GM21528 (cell line): ENCODE measurements around the gene CXCR6.
"Not testable (repeated sequence)": the region's sequence is repeated elsewhere in the genome, so short reads cannot be mapped to it uniquely, and the experiment has no call there.

Experiments used
- ATAC-seq: cut with Tn5 transposase; IDR thresholded peaks from one replicate; pipeline ENCODE4 v1.9.1; 2021; ENCODE audit warnings: mild to moderate bottlenecking, moderate library complexity; ENCODE audit not compliant: unreplicated experiment, low FRiP score

CXCR6 gene

GRCh38 chr3:45985532-45986302 is 42.5 kb downstream of the CXCR6 start:
- ATAC-seq = no peak

- ATAC-seq = no peak
These were observed 43.2 kb downstream of the CXCR6 start for GRCh38 chr3:45986303-45986982.

DNA sequence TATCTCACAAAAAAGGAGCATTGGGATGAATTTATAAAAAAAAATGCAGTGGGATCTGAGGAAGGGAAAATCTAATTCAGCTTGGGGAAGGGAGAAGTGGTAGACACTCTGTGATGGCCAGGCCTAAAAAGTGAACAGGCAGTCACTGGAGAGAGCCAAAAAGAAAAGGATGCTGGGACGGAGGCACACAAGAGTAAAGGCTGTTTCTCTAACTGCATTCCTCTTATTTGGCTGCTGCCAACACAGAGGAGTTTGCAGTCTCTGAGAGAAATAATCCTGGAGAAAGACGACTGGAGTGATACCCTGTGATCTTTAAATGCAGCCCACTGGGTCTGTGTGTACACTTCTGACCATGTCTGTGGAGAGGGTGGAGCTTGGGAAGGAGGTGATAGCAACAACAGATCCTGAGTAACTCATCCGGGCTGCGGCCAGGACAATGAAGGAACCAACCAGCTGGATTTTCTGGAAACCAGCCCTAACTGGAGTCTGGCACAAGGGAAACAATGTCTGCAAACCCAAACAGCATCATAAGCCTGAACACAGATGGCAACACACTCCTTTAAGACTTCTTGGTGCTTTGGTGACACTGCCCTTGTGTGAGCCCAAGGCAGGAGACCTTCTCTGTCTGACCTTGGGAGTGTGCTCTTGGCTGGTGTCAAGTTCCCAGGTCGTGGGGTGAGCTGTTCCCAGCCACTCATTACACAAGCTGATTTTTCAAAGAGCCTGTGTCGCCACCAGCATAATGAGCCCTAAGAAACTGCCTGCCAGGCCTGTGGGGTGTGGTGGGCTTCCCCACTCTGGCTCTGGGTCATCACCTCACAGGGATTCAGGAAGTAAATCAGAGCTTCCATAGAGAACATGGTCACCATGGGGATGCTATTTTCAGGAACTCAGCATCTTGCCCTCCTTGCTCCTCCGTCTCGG is 44.4 kb downstream of the CXCR6 start:
- no peak for ATAC-seq

GRCh38 chr3:45988362-45988761 is 45.1 kb downstream of the CXCR6 start:
- no peak for ATAC-seq

- ATAC-seq = no peak
These were observed 45.5 kb downstream of the CXCR6 start for GRCh38 chr3:45988804-45989203.

- no peak for ATAC-seq
These were observed 46.9 kb downstream of the CXCR6 start for GRCh38 chr3:45990181-45990580.

DNA sequence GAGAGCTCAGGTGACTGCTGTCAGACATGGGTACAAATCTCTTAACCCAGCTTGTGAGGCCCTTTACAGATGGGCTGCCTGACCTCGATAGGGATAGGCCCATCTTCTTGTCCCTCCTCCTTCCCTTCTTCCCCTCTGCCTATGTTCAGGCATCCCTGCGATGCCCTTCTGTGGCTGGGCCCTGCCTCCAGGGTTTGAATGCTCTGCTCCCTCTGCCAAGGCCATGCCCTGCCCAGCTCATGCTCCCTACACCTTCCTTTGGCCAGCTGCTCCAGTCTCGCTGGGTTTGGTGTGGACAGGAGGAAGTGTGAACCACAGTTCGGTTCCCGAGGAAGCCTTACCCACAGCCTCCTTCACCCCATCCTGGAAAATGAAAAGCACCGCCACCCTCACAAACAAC is 48.1 kb downstream of the CXCR6 start:
- no peak for ATAC-seq

- no peak for ATAC-seq
These were observed 49.0 kb downstream of the CXCR6 start for GRCh38 chr3:45992133-45992729.

DNA sequence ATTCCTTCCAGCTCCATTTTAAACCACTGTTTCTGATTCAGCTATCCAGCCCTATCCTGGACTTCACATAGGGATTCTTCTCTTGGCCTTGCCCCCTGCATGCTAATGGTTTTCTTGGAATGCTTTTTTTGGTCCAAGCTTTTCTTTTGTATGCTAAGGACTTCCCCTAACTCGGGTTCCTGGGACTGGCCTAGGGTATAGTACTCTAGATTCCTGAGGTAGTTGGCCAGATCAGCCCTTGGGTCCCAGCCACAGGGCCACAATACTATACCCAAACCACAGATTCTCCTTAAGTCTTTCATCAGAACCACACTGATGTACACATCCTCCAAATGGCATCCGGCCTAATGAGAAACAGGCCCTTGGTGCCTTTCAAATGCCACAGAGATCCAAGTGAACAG is 49.6 kb downstream of the CXCR6 start:
- no peak for ATAC-seq

DNA sequence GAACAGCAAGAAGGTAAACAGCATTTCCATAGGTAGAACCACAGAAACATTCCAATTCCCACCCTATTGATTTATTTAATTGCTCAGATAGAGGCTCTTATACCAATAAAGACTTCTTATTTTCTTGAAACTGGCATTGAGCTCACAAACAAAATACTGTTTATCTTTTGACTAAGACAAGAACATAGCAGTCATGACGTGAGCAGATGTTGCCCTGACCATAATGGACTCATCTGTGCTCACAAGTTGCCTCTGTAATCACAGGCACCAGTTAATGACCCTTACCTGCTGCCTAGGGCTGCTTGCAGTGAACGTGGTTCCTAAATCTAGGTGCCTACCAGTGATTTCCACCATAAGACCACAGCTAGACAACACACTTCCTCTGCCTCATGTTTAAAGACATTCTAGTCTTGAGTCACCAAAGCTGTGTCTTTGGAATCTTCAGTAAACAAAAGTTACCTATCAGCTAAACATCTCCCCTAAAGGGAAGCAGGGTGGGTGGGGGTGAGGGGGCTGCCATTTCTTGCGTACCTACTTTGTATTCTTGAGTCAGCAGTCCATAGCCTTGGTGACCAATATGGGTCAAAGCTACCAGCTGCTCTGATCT is 50.3 kb downstream of the CXCR6 start:
- ATAC-seq = no peak

GRCh38 chr3:45994419-45995235 is 51.4 kb downstream of the CXCR6 start:
- peak; percentile 15 for ATAC-seq

- ATAC-seq = peak; percentile 90
These were observed 52.2 kb downstream of the CXCR6 start, which contains the start of gene FYCO1 for GRCh38 chr3:45995236-45996192. FYCO1 (minus strand) TSS chr3:45995824; CDS start chr3:45984910, 10,914 bp downstream.

- not testable (repeated sequence) for ATAC-seq
These were observed 54.2 kb downstream of the CXCR6 start for GRCh38 chr3:45997499-45997898.

- ATAC-seq = no peak
These were observed 54.7 kb downstream of the CXCR6 start for GRCh38 chr3:45997942-45998341.
